GM19099 (cell line): ENCODE results near the gene RBM20.

Experiments used
- POLR2A ChIP-seq: IDR thresholded peaks from 3 replicates; pipeline ENCODE4 v1.6.1; 2011; ENCODE audit warnings: low read depth; ENCODE audit not compliant: insufficient read length; ENCODE audit errors: extremely low read depth

RBM20 gene

DNA sequence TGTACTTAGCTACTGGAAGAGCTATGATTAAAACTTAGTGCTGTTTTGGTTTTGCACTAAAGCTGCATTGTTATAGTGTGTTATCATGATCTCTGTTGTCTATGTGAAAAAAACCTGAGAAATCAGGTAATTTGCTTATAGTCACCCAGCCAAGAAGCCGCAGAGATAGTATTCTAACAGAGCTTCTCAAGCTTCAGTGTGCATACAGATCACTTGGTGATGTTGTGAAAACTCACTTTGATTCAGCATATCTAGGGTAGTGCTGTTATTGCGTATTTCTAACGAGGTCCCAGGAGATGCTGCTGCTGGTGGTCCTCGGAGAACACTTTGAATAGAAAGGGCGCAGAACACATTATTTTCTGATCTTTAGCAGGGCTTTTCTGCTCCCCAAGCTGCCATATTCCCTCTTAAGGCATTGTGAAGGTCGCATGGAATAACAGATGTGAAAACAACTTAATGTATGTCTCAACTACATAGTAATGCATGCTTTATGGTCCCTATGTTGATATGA, 159.2 kb downstream of the RBM20 start:
- TF ChIP-seq POLR2A, result no peak

DNA sequence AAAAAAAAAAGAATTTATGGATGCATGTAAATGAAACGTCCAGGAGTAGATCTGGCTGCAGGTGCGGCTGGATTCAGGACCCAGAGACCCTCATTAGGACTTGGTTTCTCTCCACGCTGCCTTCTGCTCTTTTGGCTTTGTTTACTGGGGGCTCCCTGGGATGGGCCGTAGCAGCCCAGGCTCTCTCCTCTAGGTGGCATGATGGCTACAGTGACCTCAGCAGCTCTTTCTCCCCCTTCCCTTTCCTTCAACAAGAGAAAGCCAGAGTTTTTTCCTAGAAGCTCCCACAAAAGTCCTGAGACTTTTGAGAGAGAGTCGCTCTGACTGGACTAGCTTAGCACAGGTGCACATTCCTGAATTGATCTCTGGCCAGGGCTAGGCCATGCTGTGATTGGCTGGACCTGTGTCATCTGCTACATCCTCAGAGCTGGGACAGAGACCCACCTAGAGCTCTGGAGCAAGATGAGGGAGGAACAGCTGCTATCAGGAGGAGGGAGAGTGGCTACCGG, 159.7 kb downstream of the RBM20 start:
- no peak for TF ChIP-seq POLR2A

DNA sequence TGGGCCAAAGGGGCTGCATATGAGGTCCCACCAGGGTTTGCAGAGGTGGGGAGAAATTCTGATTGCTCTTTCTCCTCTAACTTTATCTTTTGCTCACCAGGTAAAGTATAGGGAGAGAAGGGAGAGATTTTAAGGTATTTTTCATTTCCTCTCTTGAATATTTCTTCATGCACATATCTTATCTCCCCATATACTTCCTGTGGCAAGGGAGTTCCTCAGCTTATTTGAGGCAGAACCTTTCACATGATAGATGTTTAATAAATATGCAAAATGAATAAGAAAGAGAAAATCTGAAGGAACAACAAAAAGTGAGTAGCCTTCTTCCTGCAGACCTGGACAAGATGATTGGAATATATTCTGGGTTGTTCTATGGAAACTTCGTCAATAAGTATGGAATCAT, 160.2 kb downstream of the RBM20 start:
- no peak for TF ChIP-seq POLR2A

DNA sequence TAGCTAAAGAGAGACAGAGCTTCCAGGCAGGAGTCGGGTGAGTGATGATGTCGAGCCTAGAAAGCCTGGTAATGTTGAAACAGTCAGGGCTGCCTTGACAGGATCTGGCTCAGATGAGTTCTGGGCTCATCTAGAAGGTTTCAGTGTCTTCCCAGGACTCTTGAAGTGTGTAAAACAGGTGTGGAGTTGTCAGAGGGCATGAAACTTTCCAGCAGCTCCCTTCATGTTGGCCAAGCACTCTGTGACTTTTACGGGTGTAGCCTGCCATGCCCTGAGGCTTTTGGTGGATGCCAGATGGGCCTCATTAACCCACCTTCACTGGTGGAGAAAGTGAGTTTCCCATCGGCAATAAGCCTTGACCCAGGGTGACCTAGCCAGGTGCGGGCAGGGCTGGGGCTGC, 161.2 kb downstream of the RBM20 start:
- no peak for TF ChIP-seq POLR2A

DNA sequence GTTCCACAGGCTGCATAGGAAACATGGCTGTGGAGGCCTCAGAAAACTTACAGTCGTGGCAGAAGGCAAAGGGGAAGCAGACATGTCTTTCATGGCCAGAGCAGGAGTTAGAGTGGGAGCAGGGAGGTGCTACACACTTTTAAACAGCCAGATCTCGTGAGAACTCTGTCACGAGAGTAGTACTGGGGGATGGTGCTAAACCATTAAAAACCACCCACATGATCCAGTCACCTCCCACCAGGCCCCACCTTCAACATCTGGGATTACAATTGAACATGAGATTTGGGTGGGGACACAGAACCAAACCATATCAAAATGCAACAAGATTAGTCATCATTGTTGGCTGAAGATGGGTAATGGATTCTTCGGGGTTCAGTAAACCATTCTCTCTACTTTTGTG, 162.2 kb downstream of the RBM20 start:
- no peak for TF ChIP-seq POLR2A

DNA sequence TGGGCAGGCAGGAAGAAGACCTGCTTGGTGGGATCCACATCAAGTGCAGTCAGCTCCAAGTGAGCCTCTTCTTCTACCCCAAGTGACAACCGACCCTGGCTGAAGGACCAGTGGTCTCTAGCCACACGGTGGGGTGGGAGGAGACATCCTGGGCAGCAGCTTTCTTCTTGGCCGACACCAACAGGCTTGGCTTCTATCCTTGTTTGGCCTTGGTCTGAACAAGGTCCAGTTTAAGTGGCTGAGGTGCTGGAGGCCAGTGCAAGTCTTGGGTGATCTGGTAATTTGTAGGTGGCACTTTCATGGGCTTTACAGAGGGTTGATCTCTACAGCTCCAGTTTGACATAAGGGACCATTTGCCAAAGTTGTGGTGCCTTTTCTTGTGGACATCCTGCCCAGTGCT, 164.0 kb downstream of the RBM20 start:
- TF ChIP-seq POLR2A, result no peak

DNA sequence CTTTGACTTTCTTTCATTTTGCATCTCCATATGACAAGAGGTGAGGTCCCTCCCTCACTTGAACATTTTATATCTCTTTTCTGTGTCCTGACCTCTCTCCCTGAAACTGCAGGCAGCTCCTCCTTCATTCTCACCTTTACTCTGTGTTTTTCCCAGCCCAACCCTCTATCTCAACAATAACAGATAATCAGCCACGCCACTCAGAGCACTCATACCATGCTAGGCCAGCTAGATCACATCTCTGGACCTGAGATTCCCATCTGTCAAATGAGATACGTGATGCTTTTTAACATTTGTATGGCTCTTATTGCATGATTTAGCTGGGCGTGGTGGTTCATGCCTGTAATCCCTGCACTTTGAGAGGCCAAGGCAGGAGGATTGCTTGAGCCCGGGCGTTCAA, 164.5 kb downstream of the RBM20 start:
- TF ChIP-seq POLR2A, result no peak

DNA sequence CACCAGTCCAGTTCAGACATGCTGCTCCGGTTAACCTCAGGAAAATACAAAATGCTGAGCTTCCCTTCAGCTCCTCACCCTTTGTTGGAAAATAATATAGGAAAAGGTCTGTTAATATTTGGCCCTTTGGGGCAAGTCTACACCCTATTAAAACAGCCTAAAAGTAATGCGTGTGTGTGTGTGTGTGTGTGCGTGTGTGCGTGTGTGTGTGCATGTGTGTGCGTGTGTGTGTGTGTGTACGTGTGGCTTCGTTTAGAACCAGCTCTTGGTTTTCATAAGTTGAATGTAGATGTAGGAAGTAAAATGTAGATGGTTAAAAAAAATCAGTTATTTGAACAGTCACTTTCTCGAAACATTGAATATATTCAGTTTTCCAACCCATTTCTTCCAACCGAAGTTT, 166.5 kb downstream of the RBM20 start:
- TF ChIP-seq POLR2A, result no peak

DNA sequence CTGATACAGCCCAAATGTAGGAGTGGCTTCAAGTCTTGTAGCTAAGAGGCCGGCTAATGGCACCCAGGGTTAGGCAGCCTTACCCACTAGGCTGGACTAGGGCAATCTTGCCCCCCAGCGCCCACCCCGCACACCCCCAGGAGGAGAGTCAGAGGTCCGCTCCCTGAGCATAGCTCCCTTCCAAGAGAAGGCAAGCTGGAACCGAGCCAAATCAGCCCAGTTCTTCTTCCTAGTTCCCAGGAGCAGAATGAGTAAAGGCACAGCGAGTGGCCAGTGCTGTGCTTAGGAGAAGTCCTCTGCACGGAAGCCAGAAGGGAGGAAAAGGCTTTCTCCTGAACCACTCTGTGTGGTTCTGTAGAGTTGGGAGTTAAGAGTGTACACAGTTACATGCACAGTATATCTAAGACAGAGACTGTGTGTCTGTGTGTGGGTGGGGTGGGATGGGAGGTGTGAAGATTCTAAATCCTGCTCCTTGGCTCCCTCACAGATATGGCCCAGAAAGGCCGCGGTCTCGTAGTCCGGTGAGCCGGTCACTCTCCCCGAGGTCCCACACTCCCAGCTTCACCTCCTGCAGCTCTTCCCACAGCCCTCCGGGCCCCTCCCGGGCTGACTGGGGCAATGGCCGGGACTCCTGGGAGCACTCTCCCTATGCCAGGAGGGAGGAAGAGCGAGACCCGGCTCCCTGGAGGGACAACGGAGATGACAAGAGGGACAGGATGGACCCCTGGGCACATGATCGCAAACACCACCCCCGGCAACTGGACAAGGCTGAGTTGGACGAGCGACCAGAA, 167.8 kb downstream of the RBM20 start:
- TF ChIP-seq POLR2A, result no peak

DNA sequence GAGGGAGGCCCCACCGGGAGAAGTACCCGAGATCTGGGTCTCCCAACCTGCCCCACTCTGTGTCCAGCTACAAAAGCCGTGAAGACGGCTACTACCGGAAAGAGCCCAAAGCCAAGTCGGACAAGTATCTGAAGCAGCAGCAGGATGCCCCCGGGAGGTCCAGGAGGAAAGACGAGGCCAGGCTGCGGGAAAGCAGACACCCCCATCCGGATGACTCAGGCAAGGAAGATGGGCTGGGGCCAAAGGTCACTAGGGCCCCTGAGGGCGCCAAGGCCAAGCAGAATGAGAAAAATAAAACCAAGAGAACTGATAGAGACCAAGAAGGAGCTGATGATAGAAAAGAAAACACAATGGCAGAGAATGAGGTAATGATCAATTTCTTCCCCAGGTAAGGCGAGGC, 168.4 kb downstream of the RBM20 start:
- TF ChIP-seq POLR2A, result no peak

DNA sequence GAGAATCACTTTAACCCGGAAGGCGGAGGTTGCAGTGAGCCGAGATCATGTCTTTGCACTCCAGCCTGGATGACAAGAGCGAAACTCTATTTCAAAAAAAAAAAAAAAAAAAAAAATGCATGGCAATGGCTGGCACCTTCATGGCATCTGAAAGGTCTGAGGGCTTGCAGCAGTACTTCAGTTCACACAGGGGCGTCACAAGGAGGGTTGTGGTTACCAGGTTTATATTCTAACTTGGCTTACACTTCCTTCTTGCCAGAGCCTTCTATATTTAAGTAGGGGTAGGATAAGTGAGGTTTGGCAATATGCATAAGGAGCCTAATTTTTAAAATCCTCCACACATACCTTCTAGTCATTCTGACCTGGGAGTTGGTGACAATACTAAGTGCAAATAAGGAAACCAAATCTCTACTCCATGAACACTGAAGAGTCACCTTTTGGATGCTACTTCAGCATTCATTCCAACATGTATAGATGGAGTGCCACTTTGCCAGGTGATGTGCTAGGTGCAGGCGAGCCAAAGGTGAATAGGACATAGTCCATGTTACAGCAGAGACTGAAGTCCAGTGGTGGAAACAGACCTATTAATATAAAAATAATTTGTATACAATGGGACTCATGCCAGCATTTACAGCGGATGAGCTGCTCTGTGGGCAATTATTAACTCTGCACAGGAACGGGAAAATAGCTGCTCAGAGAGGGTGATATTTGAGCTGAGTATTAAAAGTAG, 169.8 kb downstream of the RBM20 start:
- no peak for TF ChIP-seq POLR2A

DNA sequence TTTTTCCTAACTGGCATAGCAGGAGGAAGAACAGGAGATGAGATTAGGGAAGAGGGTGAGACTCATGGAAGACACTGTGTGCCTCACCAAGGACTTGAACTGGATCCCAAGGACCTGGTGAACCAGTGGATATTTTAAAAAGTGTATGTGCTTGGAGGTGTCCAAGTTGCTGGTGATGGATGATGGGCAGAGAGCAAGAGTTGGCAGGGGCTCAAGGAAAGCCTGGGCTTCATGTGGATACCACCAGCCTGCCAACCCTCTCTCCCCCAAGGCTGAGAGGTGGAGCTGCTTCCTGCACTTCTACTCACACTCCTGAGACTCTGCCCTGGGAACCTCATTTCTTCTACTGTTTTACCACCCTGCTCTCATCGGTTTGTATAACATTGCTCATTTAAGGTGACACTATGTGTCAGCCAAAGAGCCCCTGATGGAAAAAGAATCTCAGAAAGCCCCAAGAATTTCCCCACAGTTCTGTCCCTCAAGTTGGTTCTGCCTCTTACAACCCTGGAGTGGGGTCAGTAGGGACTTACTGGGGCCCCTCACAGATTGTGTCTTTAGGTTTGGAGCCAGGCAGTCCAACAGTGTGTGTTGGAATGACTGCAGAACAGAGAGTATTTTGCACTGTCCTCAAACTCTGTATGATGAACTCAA, 171.3 kb downstream of the RBM20 start:
- no peak for TF ChIP-seq POLR2A

DNA sequence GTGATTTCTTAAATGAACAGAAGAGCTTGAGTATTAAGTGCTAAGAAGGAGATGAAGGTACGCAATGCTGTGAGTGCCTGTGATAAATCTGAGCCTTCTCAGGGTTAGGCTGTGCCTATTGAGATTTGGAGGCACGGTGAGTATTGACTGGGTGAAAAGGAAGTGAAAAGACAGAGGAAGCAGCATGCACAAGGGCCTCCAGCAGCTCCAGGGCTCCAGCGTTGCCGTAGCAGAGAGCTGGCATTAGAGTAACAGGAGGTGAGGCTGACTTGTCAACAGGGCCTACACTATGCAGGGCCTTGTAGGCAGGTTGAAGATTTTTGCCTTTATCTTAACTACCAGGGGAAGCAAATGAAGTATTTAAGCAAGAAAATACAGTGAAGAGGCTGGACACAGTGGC, 173.5 kb downstream of the RBM20 start:
- no peak for TF ChIP-seq POLR2A

DNA sequence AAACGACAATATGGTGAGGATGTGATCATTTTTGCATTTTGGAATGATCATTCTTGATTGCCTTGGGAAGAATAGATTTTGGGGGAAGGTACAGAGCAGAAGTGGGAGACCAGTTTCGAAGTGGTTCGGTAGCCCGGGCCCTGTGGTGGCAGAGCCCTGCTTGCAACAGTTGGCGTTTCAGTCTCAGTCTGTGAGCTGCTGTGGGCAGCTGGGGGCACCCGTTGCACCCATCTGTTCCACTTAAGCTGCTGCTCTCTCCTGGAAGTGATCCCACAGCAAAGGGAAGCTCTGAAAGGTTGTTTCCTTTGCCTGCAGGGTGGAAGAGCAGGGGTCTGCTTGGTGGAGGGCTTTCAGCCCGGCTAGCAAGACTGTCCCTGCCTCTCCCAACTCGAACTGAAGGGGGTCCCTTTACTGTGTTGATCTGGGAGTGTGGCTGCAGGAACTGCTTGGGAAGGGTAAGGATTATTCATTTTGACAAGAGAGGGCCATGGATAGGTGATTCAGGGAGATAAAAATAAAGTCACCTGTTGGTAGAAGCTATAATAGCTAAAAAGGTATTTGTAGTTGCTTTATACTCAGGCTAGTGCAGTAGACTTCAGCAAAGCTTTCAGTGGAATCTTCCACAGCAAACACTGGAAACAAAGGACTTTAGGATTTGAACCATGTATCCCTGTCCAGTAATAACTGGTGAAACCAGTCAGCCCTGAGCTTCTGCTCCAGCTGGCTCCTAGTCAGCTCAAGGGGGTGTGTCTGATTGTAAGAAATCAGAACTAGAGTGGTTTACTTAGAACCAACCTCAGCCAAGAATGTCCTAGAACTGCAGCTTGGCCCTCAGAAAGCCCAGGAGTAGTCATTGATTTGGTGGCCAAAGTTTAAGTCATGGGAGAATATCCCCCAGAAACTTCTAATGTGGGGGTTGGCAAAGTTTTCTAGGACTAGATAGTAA, 174.4 kb downstream of the RBM20 start:
- no peak for TF ChIP-seq POLR2A
